Measurements from ENCODE around the gene ATXN10. TPM values are rescaled to one million over a fixed set of nuclear protein-coding genes. Genes with fewer than 3 reads are reported as not detected.

ATXN10 gene
- total and polyA plus RNA-seq, 2 of the 8 experiments (the other 6 are each of a cell fraction or from before 2014, with no cell fraction given), result 134 to 210 TPM

GRCh38 chr22:45664136-45664646 is 7.4 kb upstream of the ATXN10 start:
- no peak overlapping the region for H3K23ac ChIP-seq (ENCODE audit: insufficient read length)
- H3K9me3 ChIP-seq (ENCODE audit: insufficient read depth in 2 of 2, low read depth in 1 of 2, low read length in 1 of 2), result no peaks in the 10 kb centered on the region
- CTCF ChIA-PET (ENCODE audit: partially characterized antibody), result interaction anchor here (0.8 to 2.3 kb wide), 4 partner anchors 7 to 201 kb away, joined by 4 to 11 read pairs (median 6); no protein-coding TSS in a partner anchor
- no peak overlapping the region for H3K4ac ChIP-seq (replicated peaks; ENCODE audit: insufficient read length, low read depth, low read length)
- H3K14ac ChIP-seq (ENCODE audit: insufficient read length), result no peak overlapping the region
- H3K36me3 ChIP-seq (ENCODE audit: control insufficient read depth in 2 of 4, insufficient read depth in 4 of 4, low read length in 3 of 4), result no peaks in the 10 kb centered on the region
- no peaks in the 10 kb centered on the region for H4K20me1 ChIP-seq (replicated peaks in 1 of 2; ENCODE audit: control insufficient read depth in 1 of 2, insufficient read depth in 2 of 2, low read length in 2 of 2)
- no peak overlapping the region for H3K18ac ChIP-seq (ENCODE audit: extremely low read depth, low read length)
- H3K27me3 ChIP-seq (replicated peaks in 1 of 4; ENCODE audit: control insufficient read depth in 3 of 4, extremely low read depth in 1 of 4, insufficient read depth in 3 of 4, low read length in 3 of 4), result no peaks in the 10 kb centered on the region; a peak in 1 of 7 replicates
- no peak overlapping the region for H3K9ac ChIP-seq (replicated peaks in 1 of 4; ENCODE audit: extremely low read depth in 1 of 4, low read depth in 3 of 4, low read length in 3 of 4)
- H3K56ac ChIP-seq (replicated peaks; ENCODE audit: insufficient read length, low read depth, low read length), result no peak overlapping the region
- H4K91ac ChIP-seq (replicated peaks; ENCODE audit: insufficient read length, low read length), result no peak overlapping the region
- no peaks in the 10 kb centered on the region for H3K79me2 ChIP-seq (ENCODE audit: control insufficient read depth in 1 of 2, insufficient read depth in 2 of 2, low read length in 2 of 2)
- H2BK20ac ChIP-seq (ENCODE audit: low read length), result no peak overlapping the region
- H2BK120ac ChIP-seq (replicated peaks; ENCODE audit: low read depth, low read length), result no peak overlapping the region
- H3K4me1 ChIP-seq (replicated peaks in 1 of 4; ENCODE audit: control insufficient read depth in 3 of 4, insufficient read depth in 4 of 4, low read length in 3 of 4), result no peaks in the 10 kb centered on the region
- no peaks in the 10 kb centered on the region for H3K79me1 ChIP-seq (ENCODE audit: low read depth, low read length)
- DNase-seq (ENCODE audit: low read depth in 1 of 2, low spot score in 2 of 2), result no peak
- no peaks in the 10 kb centered on the region for H3K23me2 ChIP-seq (ENCODE audit: low read depth, low read length)
- H2BK12ac ChIP-seq (ENCODE audit: low read depth, low read length), result no peak overlapping the region
- H2BK5ac ChIP-seq (ENCODE audit: low read depth, low read length), result no peak overlapping the region
- H2AFZ ChIP-seq (ENCODE audit: low read length), result no peak overlapping the region
- FAIRE-seq, result no peak
- no peak overlapping the region for H4K8ac ChIP-seq (ENCODE audit: extremely low read depth, insufficient read depth, low read length)
- H4K5ac ChIP-seq (ENCODE audit: insufficient read length, low read depth, low read length), result no peak overlapping the region
- no peak overlapping the region for H2AK5ac ChIP-seq (ENCODE audit: low read depth, low read length)
- H3K4me3 ChIP-seq (ENCODE audit: extremely low read depth in 1 of 4, insufficient read depth in 2 of 4, low read depth in 3 of 4, low read length in 4 of 4), result no peak overlapping the region
- H3K4me2 ChIP-seq (ENCODE audit: insufficient read depth in 1 of 2, low read depth in 2 of 2, low read length in 2 of 2), result no peak overlapping the region
- 83% methylated on average over 1 of the region's 1 CpG; no CpG with 5 or more reads in 1 of the 2 experiments for WGBS, 2 experiments (ENCODE audit: extremely low coverage in 1 of 2, insufficient coverage in 1 of 2, insufficient read length in 1 of 2, insufficient replicate concordance in 2 of 2, low coverage in 1 of 2, low lambda C conversion rate in 2 of 2, missing lambda C conversion rate in 1 of 2)
- no peak overlapping the region for H3K27ac ChIP-seq (ENCODE audit: low read depth, low read length)
- no peak overlapping the region for H2BK15ac ChIP-seq (ENCODE audit: low read length)
- POLR2A ChIA-PET (ENCODE audit: partially characterized antibody), result no interaction called here
- TF ChIP-seq RXRA (IDR thresholded peaks at IDR 0.05; ENCODE audit: insufficient read depth, low read depth, low read length) (no peak), ATF2 (IDR thresholded peaks at IDR 0.05; ENCODE audit: low read length) (no peak), GTF2F1 (IDR thresholded peaks at IDR 0.05; ENCODE audit: borderline replicate concordance, low read depth, low read length) (no peak), POLR2A (IDR thresholded peaks at IDR 0.05; ENCODE audit: control extremely low read depth in 1 of 2, low read depth in 2 of 2, low read length in 2 of 2) (no peak), BCL11A (IDR thresholded peaks at IDR 0.05; ENCODE audit: low read depth in 2 of 2, low read length in 2 of 2) (no peak), GABPA (IDR thresholded peaks at IDR 0.05; ENCODE audit: borderline replicate concordance, insufficient read depth, low read length) (no peak), SP4 (IDR thresholded peaks at IDR 0.05; ENCODE audit: low read length) (no peak), CHD2 (IDR thresholded peaks at IDR 0.05; ENCODE audit: low read length) (no peak), CHD1 (IDR thresholded peaks at IDR 0.05; ENCODE audit: low read depth, low read length) (no peak), SAP30 (IDR thresholded peaks at IDR 0.05; ENCODE audit: insufficient read depth, insufficient replicate concordance, low read length) (no peak), TBP (IDR thresholded peaks at IDR 0.05; ENCODE audit: low read depth, low read length) (no peak), SRF (IDR thresholded peaks at IDR 0.05; ENCODE audit: low read depth, low read length) (no peak), EZH2 (IDR thresholded peaks at IDR 0.05; ENCODE audit: low read depth, low read length, severe bottlenecking) (no peak)

All from H1 (cell line).